Adrenal gland (tissue), 5 donors: ENCODE data around the gene TMEM63B.

ENCODE experiments used
- POLR2A ChIP-seq, 2 donors: fragments of 450-650 bp; IDR thresholded peaks; one replicate each; pipeline ENCODE4 v1.6.1; 2017; ENCODE audit warnings: antibody characterized with exemption in 2 of 2, mild to moderate bottlenecking in 2 of 2, moderate library complexity in 1 of 2
- TF ChIP-seq, protein P1 (sequence below), 6 experiments: fragments of 450-650 bp in 4 of 6; fragments of 200-600 bp in 2 of 6; sonication (generic) in 1 of 6; IDR thresholded peaks; 1 replicate in 5 of 6; 2 replicates in 1 of 6; pipeline versions ENCODE4 v1.5.1 to v1.8.0; 2016 to 2021; ENCODE audit warnings: antibody characterized with exemption in 6 of 6, mild to moderate bottlenecking in 2 of 6, moderate library complexity in 1 of 6
- donor health status: DM: no; HTN: no; CAD: no.

DNA sequence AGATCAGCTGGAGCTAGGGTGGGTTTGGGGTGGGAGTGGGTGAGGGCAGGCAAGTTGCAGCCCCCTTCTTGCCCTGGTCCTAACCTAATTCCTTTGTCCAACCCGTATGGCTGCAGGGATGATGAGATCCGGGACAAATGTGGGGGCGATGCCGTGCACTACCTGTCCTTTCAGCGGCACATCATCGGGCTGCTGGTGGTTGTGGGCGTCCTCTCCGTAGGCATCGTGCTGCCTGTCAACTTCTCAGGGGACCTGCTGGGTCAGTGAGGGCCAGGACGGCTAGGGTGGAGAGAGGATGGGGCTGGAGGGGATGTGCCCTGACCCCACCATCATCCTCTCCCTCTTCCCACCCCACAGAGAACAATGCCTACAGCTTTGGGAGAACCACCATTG lies 12.0 kb downstream of the TMEM63B start:
- TF ChIP-seq, protein P1, sequence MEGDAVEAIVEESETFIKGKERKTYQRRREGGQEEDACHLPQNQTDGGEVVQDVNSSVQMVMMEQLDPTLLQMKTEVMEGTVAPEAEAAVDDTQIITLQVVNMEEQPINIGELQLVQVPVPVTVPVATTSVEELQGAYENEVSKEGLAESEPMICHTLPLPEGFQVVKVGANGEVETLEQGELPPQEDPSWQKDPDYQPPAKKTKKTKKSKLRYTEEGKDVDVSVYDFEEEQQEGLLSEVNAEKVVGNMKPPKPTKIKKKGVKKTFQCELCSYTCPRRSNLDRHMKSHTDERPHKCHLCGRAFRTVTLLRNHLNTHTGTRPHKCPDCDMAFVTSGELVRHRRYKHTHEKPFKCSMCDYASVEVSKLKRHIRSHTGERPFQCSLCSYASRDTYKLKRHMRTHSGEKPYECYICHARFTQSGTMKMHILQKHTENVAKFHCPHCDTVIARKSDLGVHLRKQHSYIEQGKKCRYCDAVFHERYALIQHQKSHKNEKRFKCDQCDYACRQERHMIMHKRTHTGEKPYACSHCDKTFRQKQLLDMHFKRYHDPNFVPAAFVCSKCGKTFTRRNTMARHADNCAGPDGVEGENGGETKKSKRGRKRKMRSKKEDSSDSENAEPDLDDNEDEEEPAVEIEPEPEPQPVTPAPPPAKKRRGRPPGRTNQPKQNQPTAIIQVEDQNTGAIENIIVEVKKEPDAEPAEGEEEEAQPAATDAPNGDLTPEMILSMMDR (IDR thresholded peaks at IDR 0.05): no peak
- no peak for TF ChIP-seq POLR2A (IDR thresholded peaks at IDR 0.05)
